ENCODE measurements around the gene TNFSF9. TPM values are rescaled to one million over a fixed set of nuclear protein-coding genes. Genes with fewer than 3 reads are reported as not detected.

The TNFSF9 gene
- polyA plus RNA-seq, 2 of the 4 experiments (the other 2 are of a cell fraction) = 6.3 to 15.9 TPM

GRCh38 chr19:6531163-6531955, 533 bp downstream of the TNFSF9 start:
- Histone ChIP-seq H3K9me3 (no peaks in the 10 kb centered on the region), H3K4me2 (peak overlapping the region; percentile 98), H3K4me1 (peaks cover 32% of the 10 kb centered on the region), H3K4me3 (peak overlapping the region; percentile 76), H3K27ac (peak overlapping the region; percentile 98 to 99)
- DNase-seq (ENCODE audit: low read depth in 1 of 2, low spot score in 1 of 2) (no peak), FAIRE-seq (no peak), ATAC-seq (peak; percentile 15 to 21; a peak in 4 of 6 replicates)
- WGBS (ENCODE audit: missing lambda C conversion rate) = 2% methylated on average over 22 of the region's 57 CpGs
- TF ChIP-seq PHF8 (IDR thresholded peaks at IDR 0.05; ENCODE audit: borderline replicate concordance, low read depth) (peak; percentile 80; the same call in 1 of the 2 replicates), HDAC2 (IDR thresholded peaks at IDR 0.05) (no peak)
- POLR2A ChIA-PET = interaction anchor here (0.7 to 1.6 kb wide), 17 partner anchors 10 to 332 kb away, joined by 3 to 22 read pairs (median 4); no protein-coding TSS in a partner anchor
- CTCF ChIA-PET = interaction anchor here (0.8 kb wide), 1 partner anchor 21 kb away, joined by 3 read pairs; no protein-coding TSS in a partner anchor

- TF ChIP-seq RARB (CRISPR knock-in tag; IDR thresholded peaks at IDR 0.05) (no peak), GATA3 (IDR thresholded peaks at IDR 0.05; ENCODE audit: borderline replicate concordance) (no peak), ZFP36 (IDR thresholded peaks at IDR 0.05; ENCODE audit: borderline replicate concordance, partially characterized antibody) (no peak), FOXS1 (CRISPR knock-in tag; IDR thresholded peaks at IDR 0.05) (no peak), TP53 (CRISPR knock-in tag; IDR thresholded peaks at IDR 0.05) (no peak), NFE2L2 (conservative IDR thresholded peaks at IDR 0.05; ENCODE audit: low read length) (no peak), BHLHE40 (IDR thresholded peaks at IDR 0.05; ENCODE audit: low read depth, low read length) (no peak), NR3C1 (IDR thresholded peaks at IDR 0.05) (no peak), KDM1A (IDR thresholded peaks at IDR 0.05; ENCODE audit: low read depth) (no peak), JUN (IDR thresholded peaks at IDR 0.05) (no peak), CHD4 (IDR thresholded peaks at IDR 0.05; ENCODE audit: borderline replicate concordance) (no peak), ZC3H11A (IDR thresholded peaks at IDR 0.05) (no peak), CBX2 (IDR thresholded peaks at IDR 0.05; ENCODE audit: borderline replicate concordance, low read depth) (no peak)
- no peak for FAIRE-seq
Measured at GRCh38 chr19:6531956-6532243, 1.1 kb downstream of the TNFSF9 start.

DNA sequence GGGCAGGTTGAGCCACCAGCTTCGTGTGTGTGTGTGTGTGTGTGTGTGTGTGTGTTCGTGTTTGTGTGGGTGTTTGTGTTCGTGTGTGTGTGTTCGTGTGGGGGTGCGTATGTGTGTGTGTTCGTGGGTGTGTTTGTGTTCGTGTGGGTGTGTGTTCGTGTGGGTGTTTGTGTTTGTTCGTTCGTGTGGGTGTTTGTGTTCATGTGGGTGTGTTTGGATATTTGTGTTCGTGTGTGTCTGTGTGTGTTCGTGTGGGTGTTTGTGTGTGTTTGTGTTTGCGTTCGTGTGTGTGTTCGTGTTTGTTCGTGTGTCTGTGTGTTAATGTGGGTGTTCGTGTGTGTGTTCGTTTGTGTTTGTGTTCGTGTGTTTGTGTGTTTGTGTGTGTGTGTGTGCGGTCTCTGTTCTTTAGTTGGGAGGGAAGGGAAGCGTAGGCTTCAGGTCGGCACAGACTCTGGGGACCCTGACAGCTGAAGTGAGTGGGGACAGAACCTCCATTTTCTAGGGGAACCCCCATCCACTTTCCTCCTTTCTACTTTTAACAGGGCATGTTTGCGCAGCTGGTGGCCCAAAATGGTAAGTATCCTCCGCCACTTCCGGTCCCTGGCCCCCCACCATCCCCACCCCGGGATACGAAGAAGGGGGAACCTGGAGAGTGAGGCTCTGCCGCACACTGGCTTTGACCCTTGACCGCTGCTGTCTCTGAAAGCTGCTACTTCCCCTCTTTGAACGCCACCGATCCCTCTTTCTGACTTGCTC, 1.6 kb downstream of the TNFSF9 start:
- Histone ChIP-seq H3K4me1 (peaks cover 36% of the 10 kb centered on the region), H3K9me3 (no peaks in the 10 kb centered on the region), H3K4me3 (peak overlapping the region; percentile 76), H3K4me2 (peak overlapping the region; percentile 98), H3K27ac (peak overlapping the region; percentile 98 to 99; a peak in 5 of 6 replicates)
- WGBS (ENCODE audit: missing lambda C conversion rate) = 19% methylated on average over 28 of the region's 31 CpGs
- TF ChIP-seq FOXS1 (CRISPR knock-in tag; IDR thresholded peaks at IDR 0.05) (no peak), RNF2 (IDR thresholded peaks at IDR 0.05; ENCODE audit: borderline replicate concordance, low read depth) (no peak)
- POLR2A ChIA-PET = interaction anchor here (0.9 kb wide), 1 partner anchor 101 kb away, joined by 3 read pairs; no protein-coding TSS in a partner anchor
- CTCF ChIA-PET = interaction anchor here (0.7 kb wide), 1 partner anchor 9 kb away, joined by 3 read pairs; no protein-coding TSS in a partner anchor
- DNase-seq (ENCODE audit: low read depth in 1 of 2, low spot score in 1 of 2) = peak in 1 of 2 experiments; percentile 45
- no peak for FAIRE-seq
- peak in 1 of 2 experiments; percentile 4; a peak in 1 of 6 replicates for ATAC-seq

More at GRCh38 chr19:6531956-6532243, 1.1 kb downstream of the TNFSF9 start:
- ATAC-seq (no peak), DNase-seq (ENCODE audit: low read depth in 1 of 2, low spot score in 1 of 2) (no peak)
- CTCF ChIA-PET = no interaction called here
- peak overlapping the region; percentile 98 to 99; a peak in 5 of 6 replicates for H3K27ac ChIP-seq
- WGBS (ENCODE audit: missing lambda C conversion rate) = 13% methylated on average over 5 of the region's 5 CpGs
- H3K4me2 ChIP-seq = peak overlapping the region; percentile 98
- peaks cover 32% of the 10 kb centered on the region for H3K4me1 ChIP-seq
- H3K4me3 ChIP-seq = peak overlapping the region; percentile 76
- POLR2A ChIA-PET = interaction anchor here (0.9 to 1.6 kb wide), 2 partner anchors 9 to 101 kb away, joined by 3 to 4 read pairs; no protein-coding TSS in a partner anchor
- no peaks in the 10 kb centered on the region for H3K9me3 ChIP-seq

DNA sequence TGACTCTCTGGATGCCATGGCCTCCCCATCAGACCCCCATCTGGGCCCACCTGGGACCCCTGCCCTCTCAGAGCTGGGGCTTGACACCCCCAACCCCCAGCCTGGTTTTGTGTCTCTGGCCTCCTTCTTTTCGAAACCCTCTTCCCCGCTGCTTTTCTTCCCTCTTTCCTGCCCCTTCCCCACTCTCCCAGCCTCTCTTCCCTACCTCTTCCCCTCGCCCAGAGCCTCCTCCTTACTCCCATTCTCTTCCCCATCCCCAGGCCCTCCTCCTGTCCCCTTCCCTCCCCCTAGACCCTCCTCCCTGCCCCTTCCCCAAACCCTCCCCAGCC, 2.1 kb downstream of the TNFSF9 start:
- Histone ChIP-seq H3K4me1 (peaks cover 41% of the 10 kb centered on the region), H3K4me3 (peak overlapping the region; percentile 76; the same call in 1 of the 3 replicates), H3K9me3 (no peaks in the 10 kb centered on the region), H3K4me2 (peak overlapping the region; percentile 98), H3K27ac (peak overlapping the region in 1 of 2 experiments; percentile 99; a peak in 2 of 6 replicates)
- no peak for DNase-seq (ENCODE audit: low read depth in 1 of 2, low spot score in 1 of 2)
- no peak for ATAC-seq
- ChIA-PET POLR2A (no interaction called here), CTCF (interaction anchor here (0.7 kb wide), 1 partner anchor 10 kb away, joined by 3 read pairs; no protein-coding TSS in a partner anchor)
- FAIRE-seq = no peak
- WGBS (ENCODE audit: missing lambda C conversion rate) = 65% methylated on average over 3 of the region's 3 CpGs
- no peak for TF ChIP-seq EP300 (IDR thresholded peaks at IDR 0.05)
- TF ChIP-seq SREBF2 (IDR thresholded peaks at IDR 0.05) = no peak
- TF ChIP-seq HEYL (CRISPR knock-in tag; IDR thresholded peaks at IDR 0.05) = no peak
- TF ChIP-seq FOXS1 (CRISPR knock-in tag; IDR thresholded peaks at IDR 0.05) = no peak
- TF ChIP-seq RFX5 (IDR thresholded peaks at IDR 0.05) = no peak
- no peak for TF ChIP-seq NR3C1 (IDR thresholded peaks at IDR 0.05)
